NCI-H446 treated with DMSO at 0.1 percent for 48 hours (cell line): ENCODE data around the gene TENT5C.

Experiments
- DNase-seq: peaks from one replicate; lab custom pipeline; 2025; lab: John Stamatoyannopoulos, UW

TENT5C gene

GRCh38 chr1:117636637-117637425 lies 31.0 kb downstream of the TENT5C start:
- DNase-seq, result no peak

- no peak for DNase-seq
Observed at GRCh38 chr1:117638141-117638540, 32.3 kb downstream of the TENT5C start.

GRCh38 chr1:117638759-117639158 lies 32.9 kb downstream of the TENT5C start:
- DNase-seq, result no peak

GRCh38 chr1:117639741-117640140 lies 33.9 kb downstream of the TENT5C start:
- DNase-seq, result no peak

GRCh38 chr1:117641536-117641935 lies 35.7 kb downstream of the TENT5C start:
- no peak for DNase-seq

GRCh38 chr1:117642963-117643362 lies 37.1 kb downstream of the TENT5C start:
- no peak for DNase-seq

- no peak for DNase-seq
Observed at GRCh38 chr1:117643601-117644000, 37.8 kb downstream of the TENT5C start.

- no peak for DNase-seq
Observed at GRCh38 chr1:117644696-117645311, 39.0 kb downstream of the TENT5C start.

GRCh38 chr1:117645343-117645742 lies 39.5 kb downstream of the TENT5C start:
- DNase-seq, result no peak

- peak; percentile 34 for DNase-seq
Observed at GRCh38 chr1:117646007-117646811, 40.4 kb downstream of the TENT5C start.

- no peak for DNase-seq
Observed at GRCh38 chr1:117646956-117647355, 41.1 kb downstream of the TENT5C start.

- DNase-seq, result no peak
Observed at GRCh38 chr1:117648015-117648414, 42.2 kb downstream of the TENT5C start.

GRCh38 chr1:117650840-117651568 lies 45.2 kb downstream of the TENT5C start:
- no peak for DNase-seq

GRCh38 chr1:117651616-117652015 lies 45.8 kb downstream of the TENT5C start:
- no peak for DNase-seq

- no peak for DNase-seq
Observed at GRCh38 chr1:117652421-117652820, 46.6 kb downstream of the TENT5C start.

GRCh38 chr1:117653195-117653594 lies 47.3 kb downstream of the TENT5C start:
- no peak for DNase-seq

GRCh38 chr1:117653732-117654492 lies 48.1 kb downstream of the TENT5C start:
- DNase-seq, result no peak

GRCh38 chr1:117654493-117655219 lies 48.8 kb downstream of the TENT5C start:
- no peak for DNase-seq

GRCh38 chr1:117655220-117655577 lies 49.4 kb downstream of the TENT5C start:
- no peak for DNase-seq

- DNase-seq, result no peak
Observed at GRCh38 chr1:117656202-117656641, 50.4 kb downstream of the TENT5C start.

GRCh38 chr1:117657031-117657430 lies 51.2 kb downstream of the TENT5C start:
- DNase-seq, result no peak
